Stimulated activated CD4-positive, alpha-beta T cell treated with anti-CD3 and anti-CD28 coated beads, Interleukin-4, amount 100 ng/mL, for 48 hours (primary cell): ENCODE data around the gene GSAP.

Experiments used
- DNase-seq, 2 donors: peaks; one replicate each; pipeline ENCODE4 v3.0.0-alpha.2; 2020; ENCODE audit warnings: low read depth in 2 of 2

GSAP gene

GRCh38 chr7:77439572-77439971 is 23.4 kb upstream of the GSAP start:
- DNase-seq = no peak

GRCh38 chr7:77438131-77438530 is 22.0 kb upstream of the GSAP start:
- no peak for DNase-seq

GRCh38 chr7:77434570-77435275 is 18.6 kb upstream of the GSAP start:
- no peak for DNase-seq

- DNase-seq = no peak
Observed at GRCh38 chr7:77433901-77434300, 17.8 kb upstream of the GSAP start.

GRCh38 chr7:77430927-77431326 is 14.8 kb upstream of the GSAP start:
- DNase-seq = no peak

- no peak for DNase-seq
Observed at GRCh38 chr7:77428777-77429231, 12.7 kb upstream of the GSAP start.

- no peak for DNase-seq
Observed at GRCh38 chr7:77427996-77428603, 12.0 kb upstream of the GSAP start.

- DNase-seq = no peak
Observed at GRCh38 chr7:77426521-77427051, 10.4 kb upstream of the GSAP start.

GRCh38 chr7:77426052-77426404 is 9.9 kb upstream of the GSAP start:
- DNase-seq = no peak

- DNase-seq = no peak
Observed at GRCh38 chr7:77425101-77426051, 9.2 kb upstream of the GSAP start.

GRCh38 chr7:77422500-77422899 is 6.4 kb upstream of the GSAP start:
- no peak for DNase-seq

- no peak for DNase-seq
Observed at GRCh38 chr7:77420986-77421672, 5.0 kb upstream of the GSAP start.

GRCh38 chr7:77420438-77420837 is 4.3 kb upstream of the GSAP start:
- DNase-seq = no peak

- no peak for DNase-seq
Observed at GRCh38 chr7:77419102-77419501, 3.0 kb upstream of the GSAP start.

GRCh38 chr7:77417801-77418200 is 1.7 kb upstream of the GSAP start:
- DNase-seq = no peak

- no peak for DNase-seq
Observed at GRCh38 chr7:77416621-77417371, 647 bp upstream of the GSAP start.

GRCh38 chr7:77415476-77415822 is 700 bp downstream of the GSAP start:
- no peak for DNase-seq

- no peak for DNase-seq
Observed at GRCh38 chr7:77413861-77414424, 2.2 kb downstream of the GSAP start.

- no peak for DNase-seq
Observed at GRCh38 chr7:77413128-77413527, 3.0 kb downstream of the GSAP start.

- no peak for DNase-seq
Observed at GRCh38 chr7:77409739-77410547, 6.2 kb downstream of the GSAP start.
